Parathyroid adenoma (tissue), 2 donors: ENCODE measurements around the gene ABLIM1.

Source experiments
- H2AFZ ChIP-seq: fragments of 300-600 bp; sonication (generic); one replicate; pipeline ENCODE4 v1.7.0; 2017; ENCODE audit warnings: antibody characterized with exemption, mild to moderate bottlenecking
- H3K27ac ChIP-seq: fragments of 300-600 bp; sonication (generic); one replicate; pipeline ENCODE4 v1.7.0; 2017
- H3K27me3 ChIP-seq: fragments of 300-600 bp; sonication (generic); one replicate; pipeline ENCODE4 v1.7.0; 2017; ENCODE audit warnings: low read length; ENCODE audit not compliant: control insufficient read depth, insufficient read depth
- H3K36me3 ChIP-seq: fragments of 300-600 bp; sonication (generic); one replicate; pipeline ENCODE4 v1.7.0; 2017; ENCODE audit warnings: low read length; ENCODE audit not compliant: control insufficient read depth, insufficient read depth
- H3K4me1 ChIP-seq: fragments of 300-600 bp; sonication (generic); one replicate; pipeline ENCODE4 v1.7.0; 2017; ENCODE audit warnings: control low read depth
- H3K4me2 ChIP-seq: fragments of 300-600 bp; sonication (generic); one replicate; pipeline ENCODE4 v1.7.0; 2017; ENCODE audit warnings: low read length
- H3K4me3 ChIP-seq: fragments of 300-600 bp; sonication (generic); one replicate; pipeline ENCODE4 v1.7.0; 2017; ENCODE audit warnings: low read depth, low read length
- H3K79me2 ChIP-seq: fragments of 300-600 bp; sonication (generic); one replicate; pipeline ENCODE4 v1.7.0; 2017; ENCODE audit warnings: control low read depth
- H3K9ac ChIP-seq: fragments of 300-600 bp; sonication (generic); one replicate; pipeline ENCODE4 v1.7.0; 2017; ENCODE audit warnings: mild to moderate bottlenecking
- H3K9me3 ChIP-seq: fragments of 300-600 bp; sonication (generic); one replicate; pipeline ENCODE4 v1.7.0; 2017; ENCODE audit warnings: low read length; ENCODE audit not compliant: control insufficient read depth
- TF ChIP-seq, protein P1 (sequence below): fragments of 300-600 bp; sonication (generic); IDR thresholded peaks from one replicate; pipeline ENCODE4 v1.7.0; 2017; ENCODE audit warnings: antibody characterized with exemption, mild to moderate bottlenecking
- donor health status: primary hyperparathyroidism.

The ABLIM1 gene

DNA sequence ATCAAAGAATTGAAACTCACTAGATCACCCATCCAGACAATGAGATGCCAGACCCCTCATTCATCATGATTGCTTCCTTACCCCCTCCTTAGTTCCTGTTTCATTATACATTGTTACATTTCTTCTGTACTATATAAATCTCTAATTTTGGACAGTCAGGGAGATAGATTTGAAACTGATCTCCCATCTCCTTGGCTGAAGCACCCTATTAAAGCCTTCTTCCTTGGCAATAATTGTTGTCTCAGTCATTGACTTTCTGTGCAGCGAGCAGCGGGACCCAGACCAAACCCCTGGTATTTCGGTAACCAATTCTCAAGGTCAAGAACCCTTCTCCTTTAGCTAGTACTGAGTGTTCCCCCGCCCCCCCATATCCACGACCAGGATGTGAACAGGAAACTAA, 100.2 kb downstream of the ABLIM1 start:
- Histone ChIP-seq H3K79me2 (no peaks in the 10 kb centered on the region), H3K27me3 (no peaks in the 10 kb centered on the region), H3K4me3 (no peak overlapping the region), H2AFZ (no peak overlapping the region), H3K27ac (no peak overlapping the region), H3K9ac (no peak overlapping the region), H3K4me1 (peaks cover 3% of the 10 kb centered on the region), H3K4me2 (no peak overlapping the region), H3K36me3 (no peaks in the 10 kb centered on the region), H3K9me3 (no peaks in the 10 kb centered on the region)
- TF ChIP-seq, protein P1, sequence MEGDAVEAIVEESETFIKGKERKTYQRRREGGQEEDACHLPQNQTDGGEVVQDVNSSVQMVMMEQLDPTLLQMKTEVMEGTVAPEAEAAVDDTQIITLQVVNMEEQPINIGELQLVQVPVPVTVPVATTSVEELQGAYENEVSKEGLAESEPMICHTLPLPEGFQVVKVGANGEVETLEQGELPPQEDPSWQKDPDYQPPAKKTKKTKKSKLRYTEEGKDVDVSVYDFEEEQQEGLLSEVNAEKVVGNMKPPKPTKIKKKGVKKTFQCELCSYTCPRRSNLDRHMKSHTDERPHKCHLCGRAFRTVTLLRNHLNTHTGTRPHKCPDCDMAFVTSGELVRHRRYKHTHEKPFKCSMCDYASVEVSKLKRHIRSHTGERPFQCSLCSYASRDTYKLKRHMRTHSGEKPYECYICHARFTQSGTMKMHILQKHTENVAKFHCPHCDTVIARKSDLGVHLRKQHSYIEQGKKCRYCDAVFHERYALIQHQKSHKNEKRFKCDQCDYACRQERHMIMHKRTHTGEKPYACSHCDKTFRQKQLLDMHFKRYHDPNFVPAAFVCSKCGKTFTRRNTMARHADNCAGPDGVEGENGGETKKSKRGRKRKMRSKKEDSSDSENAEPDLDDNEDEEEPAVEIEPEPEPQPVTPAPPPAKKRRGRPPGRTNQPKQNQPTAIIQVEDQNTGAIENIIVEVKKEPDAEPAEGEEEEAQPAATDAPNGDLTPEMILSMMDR, result no peak

DNA sequence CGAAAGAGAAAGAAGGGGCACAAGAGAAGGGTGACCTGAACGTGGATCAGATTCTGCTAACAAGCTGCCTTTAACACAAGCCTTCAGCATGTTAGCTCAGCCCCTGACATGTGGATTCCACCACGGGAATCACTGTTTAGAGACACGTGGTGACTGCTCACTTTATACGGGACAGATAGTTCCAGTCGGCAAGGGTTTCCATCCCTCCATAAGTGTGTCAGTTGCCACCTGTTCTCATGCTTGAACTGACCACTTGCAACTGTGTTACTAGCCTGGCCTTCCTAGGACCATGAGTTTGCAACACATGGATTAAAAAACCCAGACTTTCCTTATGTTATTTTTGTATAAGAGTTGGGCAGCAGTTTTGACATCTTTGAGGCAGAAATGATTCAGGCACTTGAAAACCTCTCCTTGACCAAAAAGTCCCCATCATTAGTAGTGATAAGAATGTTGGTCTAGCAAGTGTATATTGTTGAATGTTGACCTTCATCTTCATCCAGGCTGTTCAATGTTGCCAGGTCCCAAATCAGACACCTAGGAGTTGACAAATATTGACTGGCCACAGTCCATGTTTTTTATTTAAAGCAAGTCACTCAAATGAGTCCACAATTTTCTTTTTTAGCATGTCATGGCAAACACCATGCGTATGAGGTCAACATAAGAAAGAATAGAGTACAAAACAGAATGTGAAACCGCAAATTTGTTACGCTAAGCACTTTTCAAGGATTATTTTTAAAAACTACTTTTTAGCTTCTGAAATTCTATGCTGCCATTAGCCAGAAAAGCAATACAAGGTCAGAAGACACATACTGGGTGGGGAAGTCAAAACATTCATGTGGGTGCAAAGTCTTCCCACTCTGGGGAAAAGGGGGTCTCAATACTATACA, 101.6 kb downstream of the ABLIM1 start:
- Histone ChIP-seq H3K27ac (no peak overlapping the region), H3K4me2 (no peak overlapping the region), H2AFZ (no peak overlapping the region), H3K27me3 (no peaks in the 10 kb centered on the region), H3K4me3 (no peak overlapping the region), H3K36me3 (no peaks in the 10 kb centered on the region), H3K9ac (no peak overlapping the region), H3K4me1 (peaks cover 6% of the 10 kb centered on the region), H3K9me3 (no peaks in the 10 kb centered on the region), H3K79me2 (no peaks in the 10 kb centered on the region)
- TF ChIP-seq, protein P1, result no peak

DNA sequence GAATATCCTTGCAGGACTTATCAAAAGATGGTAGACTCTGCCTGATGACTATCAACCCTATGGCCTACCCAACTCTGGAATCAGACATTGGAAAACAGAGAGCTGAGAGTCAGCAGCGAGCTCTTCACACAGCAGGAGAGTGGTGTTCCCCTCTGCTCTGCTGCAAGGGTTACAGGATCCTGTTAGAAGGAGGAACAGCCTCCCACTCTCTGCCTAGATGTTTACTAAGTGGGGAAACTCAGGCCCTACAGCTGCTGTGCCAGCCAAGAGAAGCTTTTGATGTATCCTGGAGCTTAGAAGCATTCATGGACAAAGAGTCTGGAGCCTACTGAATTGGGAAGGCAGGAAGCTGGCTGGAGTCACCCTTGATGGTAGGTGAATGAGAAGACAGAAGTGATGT, 104.6 kb downstream of the ABLIM1 start:
- no peak overlapping the region for H3K4me3 ChIP-seq
- H3K4me1 ChIP-seq, result peaks cover 9% of the 10 kb centered on the region
- H3K27me3 ChIP-seq, result no peaks in the 10 kb centered on the region
- no peaks in the 10 kb centered on the region for H3K9me3 ChIP-seq
- no peak overlapping the region for H3K4me2 ChIP-seq
- TF ChIP-seq, protein P1, result no peak
- H3K79me2 ChIP-seq, result no peaks in the 10 kb centered on the region
- no peaks in the 10 kb centered on the region for H3K36me3 ChIP-seq
- no peak overlapping the region for H2AFZ ChIP-seq
- no peak overlapping the region for H3K27ac ChIP-seq
- no peak overlapping the region for H3K9ac ChIP-seq

DNA sequence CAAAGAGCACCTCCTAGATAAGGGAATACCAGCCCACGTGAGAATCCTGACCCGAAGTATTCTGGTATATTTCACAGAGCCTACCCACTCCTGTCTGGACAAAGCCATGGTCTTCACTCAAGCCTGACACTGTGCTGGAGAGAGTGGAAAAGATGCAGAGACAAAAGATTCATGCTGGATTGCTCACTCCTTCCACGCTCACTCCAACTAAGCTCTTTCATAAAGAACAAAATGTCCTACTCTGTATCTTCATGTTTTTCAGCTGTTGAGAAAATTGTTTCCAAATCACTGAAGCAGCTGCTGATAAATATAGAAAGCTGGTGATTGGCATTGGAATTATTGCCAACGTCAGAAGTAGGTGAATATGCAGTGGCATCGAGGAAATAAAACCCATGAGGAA, 106.0 kb downstream of the ABLIM1 start:
- H3K4me1 ChIP-seq, result peaks cover 9% of the 10 kb centered on the region
- H3K36me3 ChIP-seq, result no peaks in the 10 kb centered on the region
- TF ChIP-seq, protein P1, result no peak
- H3K4me3 ChIP-seq, result no peak overlapping the region
- no peak overlapping the region for H3K27ac ChIP-seq
- H3K9ac ChIP-seq, result no peak overlapping the region
- no peak overlapping the region for H2AFZ ChIP-seq
- peak overlapping the region; percentile 58 for H3K4me2 ChIP-seq
- no peaks in the 10 kb centered on the region for H3K79me2 ChIP-seq
- H3K27me3 ChIP-seq, result no peaks in the 10 kb centered on the region
- no peaks in the 10 kb centered on the region for H3K9me3 ChIP-seq

DNA sequence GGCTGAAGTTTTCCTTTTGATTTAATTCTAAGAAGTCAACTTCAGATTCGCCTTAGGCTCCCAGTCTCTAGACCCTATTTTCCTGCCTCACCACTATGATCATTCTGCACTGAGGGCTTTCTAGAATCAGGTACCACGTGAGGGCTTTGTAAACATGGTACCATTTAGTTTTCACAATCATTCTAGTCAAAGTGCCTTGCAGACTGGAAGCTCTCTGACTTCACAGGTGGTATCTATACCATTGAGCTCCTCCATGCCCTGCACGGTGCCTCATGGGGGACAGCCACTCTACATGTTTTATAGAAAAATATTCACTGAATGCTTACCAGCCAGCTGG, 106.5 kb downstream of the ABLIM1 start:
- no peaks in the 10 kb centered on the region for H3K36me3 ChIP-seq
- H3K4me2 ChIP-seq, result peak overlapping the region; percentile 58
- no peak overlapping the region for H3K9ac ChIP-seq
- H3K79me2 ChIP-seq, result no peaks in the 10 kb centered on the region
- TF ChIP-seq, protein P1, result no peak
- peaks cover 9% of the 10 kb centered on the region for H3K4me1 ChIP-seq
- H3K27ac ChIP-seq, result no peak overlapping the region
- no peak overlapping the region for H3K4me3 ChIP-seq
- H3K27me3 ChIP-seq, result no peaks in the 10 kb centered on the region
- no peaks in the 10 kb centered on the region for H3K9me3 ChIP-seq
- no peak overlapping the region for H2AFZ ChIP-seq
